Activated CD4-positive, alpha-beta T cell treated with anti-CD3 and anti-CD28 coated beads for 4 hours (primary cell): Measurements from ENCODE around the gene TFCP2L1.
"Not testable (repeated sequence)": the region's sequence is repeated elsewhere in the genome, so short reads cannot be mapped to it uniquely, and the experiment has no call there.

ENCODE experiments used
- DNase-seq, 2 donors: peaks; one replicate each; pipeline ENCODE4 v3.0.0-alpha.2; 2020

Gene TFCP2L1

DNA sequence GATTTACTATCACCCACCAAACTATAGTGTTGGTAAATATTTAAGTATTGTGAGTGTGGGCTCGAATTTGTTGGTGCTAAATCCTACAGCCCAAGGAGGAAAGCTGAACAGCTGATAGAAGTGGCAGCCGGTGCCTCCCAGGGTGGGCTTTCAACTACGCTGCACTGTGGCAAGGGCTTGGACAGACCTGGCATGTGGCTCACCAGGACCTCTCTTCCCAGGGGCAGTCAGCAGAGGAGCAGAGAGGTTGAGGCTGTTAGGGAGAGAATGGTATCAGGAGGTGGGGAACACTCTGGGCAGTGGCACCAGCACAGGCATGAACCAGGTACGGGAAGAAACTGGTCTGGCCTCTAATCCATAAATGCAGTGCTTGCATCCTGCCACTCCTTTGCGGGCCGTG, 44.6 kb downstream of the TFCP2L1 start:
- DNase-seq = no peak

DNA sequence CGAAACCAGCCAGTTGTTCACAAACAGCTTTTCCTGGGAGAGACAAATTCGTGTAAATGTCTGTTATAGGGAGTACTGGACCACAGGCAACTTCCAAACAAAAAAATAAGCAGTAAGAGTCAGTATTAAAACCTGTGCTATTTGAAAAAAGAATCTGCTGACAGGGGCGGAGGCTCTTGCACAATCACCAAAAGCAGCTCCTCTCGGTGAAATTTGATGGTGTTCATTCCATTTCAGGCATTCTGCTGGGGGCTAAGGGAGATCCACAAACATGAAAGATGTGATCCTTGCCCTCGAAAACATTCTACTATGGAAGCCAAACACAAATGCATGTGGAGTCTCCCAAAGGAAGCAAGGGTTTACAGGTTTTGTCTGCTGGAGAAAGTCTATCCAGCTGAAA, 45.0 kb downstream of the TFCP2L1 start:
- no peak for DNase-seq

DNA sequence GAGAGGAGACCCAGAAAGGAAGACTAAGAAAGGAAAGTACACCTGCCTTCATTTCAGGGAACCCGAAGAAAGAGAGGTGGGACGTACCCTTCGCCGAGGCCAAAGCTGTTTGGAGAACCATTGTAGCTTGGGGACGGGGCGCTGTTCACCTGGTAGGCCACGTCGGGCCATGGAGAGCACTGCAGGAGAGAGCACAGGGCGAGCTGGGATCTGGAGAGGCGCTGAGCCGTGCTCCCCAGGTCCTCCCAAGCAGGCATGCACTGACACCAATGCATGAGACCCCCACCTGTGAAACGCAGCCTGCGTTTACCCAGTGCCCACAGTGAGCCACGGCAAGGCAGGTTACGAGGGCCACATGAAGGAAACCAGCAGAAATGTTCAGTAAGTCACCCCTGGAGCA, 45.5 kb downstream of the TFCP2L1 start:
- no peak for DNase-seq

DNA sequence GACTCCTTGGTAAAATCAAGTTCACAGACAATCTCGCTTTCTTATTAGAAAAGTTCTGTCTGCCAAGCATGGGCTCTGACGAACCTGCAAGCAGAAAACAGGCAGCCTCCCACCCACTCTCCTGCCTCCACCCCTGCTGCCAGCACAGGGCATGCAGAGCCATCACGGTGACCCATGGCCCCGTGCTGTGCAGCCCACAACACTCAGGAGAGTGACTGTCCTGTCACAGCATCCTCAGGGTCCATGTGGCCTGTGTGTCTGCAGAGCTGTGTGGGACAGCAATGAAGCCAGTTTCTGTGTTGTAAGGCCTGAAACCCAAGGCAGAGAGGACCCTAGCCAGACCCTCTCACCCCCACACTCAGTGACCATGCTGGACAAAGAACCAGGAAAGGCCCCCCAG, 46.2 kb downstream of the TFCP2L1 start:
- no peak for DNase-seq

DNA sequence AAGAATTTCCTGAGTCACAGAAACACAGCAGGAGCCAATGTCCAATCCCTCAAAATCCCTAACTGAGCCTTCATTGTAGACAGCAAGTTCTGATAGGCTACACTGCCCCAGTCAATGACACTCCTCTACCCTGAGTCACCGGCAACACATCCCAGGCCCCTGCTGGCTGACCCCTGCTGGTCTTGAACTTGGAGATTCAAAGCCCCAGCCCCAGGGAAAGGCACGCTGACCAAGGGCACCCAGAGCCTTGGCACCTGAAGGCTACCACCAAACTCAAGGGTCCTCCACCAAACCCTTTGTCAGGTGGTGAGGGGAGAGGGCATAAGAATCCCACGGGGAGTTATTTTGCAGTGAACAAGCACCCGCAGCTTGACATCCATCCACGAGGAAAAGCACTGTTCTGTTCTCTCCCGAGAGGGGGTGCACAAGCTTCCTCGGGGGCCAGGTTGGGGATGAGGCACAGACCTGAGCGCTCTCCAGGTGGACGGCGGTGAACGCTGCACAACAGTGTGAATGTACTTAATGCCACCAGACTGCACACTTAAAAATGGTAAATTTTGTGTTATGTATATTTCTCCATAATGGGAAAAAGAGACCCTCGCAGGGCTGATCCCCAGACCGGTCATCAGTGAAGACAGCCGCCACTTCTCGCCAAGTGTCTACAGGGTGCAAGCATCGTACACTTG, 46.9 kb downstream of the TFCP2L1 start:
- no peak for DNase-seq

DNA sequence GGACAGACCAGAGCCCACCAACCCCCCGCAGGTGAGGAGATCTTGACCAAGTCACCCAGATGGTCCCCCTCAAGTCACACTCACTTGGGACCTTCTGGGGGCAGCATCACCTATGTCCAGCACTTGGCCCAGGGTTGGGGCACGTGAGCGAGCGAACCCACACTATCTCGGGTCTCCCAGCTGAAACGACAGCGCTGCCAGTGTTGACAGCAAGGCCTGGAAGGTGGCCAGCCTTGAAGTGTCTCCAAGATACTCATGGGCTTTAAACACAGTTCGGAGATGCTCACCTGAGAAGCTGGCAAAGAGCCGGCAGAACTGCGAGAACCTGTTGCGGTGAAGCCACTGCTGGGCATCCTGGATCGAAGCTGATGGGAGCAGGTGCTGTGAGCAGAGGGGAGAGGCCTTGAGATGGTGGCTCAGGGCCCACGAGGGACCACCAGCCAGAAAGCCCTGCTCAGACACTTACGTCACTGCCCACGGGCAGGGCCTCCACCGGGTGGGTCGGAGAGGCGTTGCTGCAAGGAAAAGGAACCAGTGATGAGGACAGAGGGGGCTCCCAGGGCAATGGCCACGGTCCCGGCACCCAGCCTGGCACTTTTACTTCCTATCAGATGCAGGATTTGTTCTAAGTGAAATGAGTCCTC, 47.5 kb downstream of the TFCP2L1 start:
- no peak for DNase-seq

DNA sequence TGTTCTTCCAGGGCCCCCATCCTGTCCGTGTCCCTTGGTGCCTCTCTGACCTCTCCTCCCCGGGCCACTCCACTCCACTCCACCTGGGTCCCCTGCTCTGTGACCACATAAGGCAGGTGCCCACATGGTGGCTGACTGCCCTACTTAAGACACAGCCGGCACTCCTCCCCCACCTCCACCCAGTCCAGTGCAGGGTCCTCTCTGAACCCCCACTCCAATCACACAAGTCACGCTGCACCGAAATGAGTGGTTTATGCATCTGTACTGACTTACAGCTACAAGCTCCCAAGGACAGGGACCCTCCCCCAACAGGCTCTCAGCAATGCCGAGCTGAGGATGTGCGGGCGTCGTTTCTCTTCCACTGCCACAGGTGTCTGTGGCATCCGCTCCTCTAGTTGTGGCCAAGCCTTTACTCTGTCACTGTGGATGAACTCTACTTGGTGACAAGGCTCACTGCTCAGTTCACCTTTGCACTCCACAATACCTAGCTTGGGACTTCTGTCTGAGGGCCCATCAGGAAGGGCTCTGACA, 48.3 kb downstream of the TFCP2L1 start:
- no peak for DNase-seq

DNA sequence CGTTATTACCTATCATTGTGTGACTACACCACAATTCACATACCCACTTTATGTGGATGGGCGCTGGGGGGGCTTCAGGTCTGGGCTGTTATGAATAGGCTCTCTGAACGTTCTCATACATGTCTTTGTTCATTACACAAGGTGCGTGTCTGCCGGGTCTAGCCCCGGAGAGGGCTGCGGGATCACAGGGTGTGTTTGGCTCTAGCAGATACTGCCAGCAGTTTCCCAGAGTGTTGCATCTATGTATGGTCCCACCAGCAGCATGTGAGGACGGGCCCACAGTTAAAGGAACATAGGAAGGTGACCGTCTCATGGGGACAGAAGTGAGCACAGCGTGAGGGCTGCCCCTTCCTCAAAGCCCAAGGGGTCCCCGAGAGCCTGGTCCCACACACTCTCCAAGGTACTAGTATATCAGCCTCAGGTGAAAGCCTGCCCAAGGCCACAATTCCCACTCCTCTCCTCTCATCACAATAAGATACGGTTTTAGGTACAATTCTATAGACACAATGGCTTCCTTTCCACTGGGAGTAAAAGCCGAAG, 48.8 kb downstream of the TFCP2L1 start:
- no peak for DNase-seq

DNA sequence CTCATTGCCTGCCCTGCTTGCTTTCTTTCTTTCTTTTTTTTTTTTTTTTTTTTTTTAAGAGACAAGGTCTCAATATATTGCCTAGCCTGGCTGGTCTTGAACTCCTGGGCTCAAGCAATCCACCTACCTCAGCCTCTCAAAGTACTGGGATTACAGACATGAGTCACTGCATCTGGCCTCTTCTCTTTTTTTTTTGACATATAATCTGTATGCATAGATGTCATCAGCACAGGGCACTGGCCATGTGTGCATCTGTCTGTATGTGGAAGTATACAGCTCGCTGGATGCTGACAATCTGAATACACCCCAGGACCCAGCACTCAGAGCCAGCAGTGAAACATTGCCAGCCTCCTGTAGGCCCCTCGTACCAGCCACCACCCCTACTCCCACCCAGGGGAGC, 49.5 kb downstream of the TFCP2L1 start:
- no peak for DNase-seq

DNA sequence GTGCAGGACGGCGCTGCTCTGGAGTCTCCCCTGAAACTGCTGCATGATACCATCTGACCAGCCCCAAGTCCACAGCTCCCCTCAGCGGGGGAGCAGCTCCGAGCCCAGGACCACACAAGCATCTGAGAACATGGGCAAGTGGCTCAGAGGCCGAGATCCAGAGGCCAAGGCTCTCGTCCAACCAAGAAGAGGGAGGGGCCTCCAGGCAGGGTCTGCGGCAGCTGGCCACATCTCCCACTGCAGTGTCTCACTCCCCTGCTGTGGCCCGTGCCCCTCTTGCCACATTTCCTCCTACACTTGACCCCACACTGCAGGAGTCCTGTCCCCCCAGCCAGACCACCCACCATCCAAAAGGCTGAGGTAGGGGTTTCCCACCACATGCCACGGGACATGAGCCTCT, 50.2 kb downstream of the TFCP2L1 start:
- no peak for DNase-seq

DNA sequence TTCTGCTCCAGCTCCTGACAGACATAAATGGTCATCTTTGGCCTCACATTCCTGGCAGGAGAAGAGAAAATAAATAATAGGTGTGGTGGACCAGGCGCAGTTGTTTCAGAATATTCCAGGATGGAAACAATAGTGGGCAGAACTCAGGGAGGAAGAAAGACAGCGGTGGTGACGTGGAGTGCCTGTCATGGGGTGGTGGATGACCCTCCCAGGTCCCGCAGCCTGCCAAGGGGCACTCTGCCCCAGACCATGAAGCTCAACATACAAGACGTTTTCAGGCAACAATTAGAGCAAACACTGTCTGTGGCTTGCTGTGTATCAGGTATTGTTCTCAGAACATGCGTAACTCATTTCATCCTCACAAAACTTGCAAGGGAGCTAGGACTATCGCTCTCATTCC, 50.9 kb downstream of the TFCP2L1 start:
- no peak for DNase-seq

DNA sequence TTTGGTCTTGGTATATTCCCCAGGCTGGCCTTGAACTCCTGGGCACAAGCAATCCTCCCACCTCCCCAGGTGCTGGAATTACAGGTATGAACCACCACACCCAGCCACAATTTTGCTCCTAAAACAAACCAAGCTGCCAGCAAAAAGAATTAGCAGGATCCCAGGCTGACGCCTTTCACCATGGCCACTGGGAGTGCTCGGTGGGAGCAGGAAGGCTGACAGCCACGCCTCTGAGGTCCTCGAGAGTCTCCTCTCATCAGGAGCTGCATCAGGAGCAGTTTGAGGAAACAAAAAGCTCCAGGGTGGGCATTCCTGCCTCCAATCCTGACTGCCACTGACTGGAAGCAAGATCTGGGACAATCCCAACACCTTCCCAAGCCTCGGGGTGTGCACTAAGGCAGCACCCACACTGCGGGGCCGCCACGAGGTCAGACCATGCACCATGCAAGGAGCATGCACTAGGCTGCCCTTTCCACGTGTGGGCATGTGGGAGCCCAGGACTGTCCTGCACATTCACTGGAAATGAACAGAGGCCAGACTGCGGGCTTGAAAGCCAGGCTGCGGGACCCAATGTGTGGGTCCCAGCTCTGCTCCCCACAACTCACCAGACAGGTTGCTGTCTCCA, 51.4 kb downstream of the TFCP2L1 start:
- no peak for DNase-seq

DNA sequence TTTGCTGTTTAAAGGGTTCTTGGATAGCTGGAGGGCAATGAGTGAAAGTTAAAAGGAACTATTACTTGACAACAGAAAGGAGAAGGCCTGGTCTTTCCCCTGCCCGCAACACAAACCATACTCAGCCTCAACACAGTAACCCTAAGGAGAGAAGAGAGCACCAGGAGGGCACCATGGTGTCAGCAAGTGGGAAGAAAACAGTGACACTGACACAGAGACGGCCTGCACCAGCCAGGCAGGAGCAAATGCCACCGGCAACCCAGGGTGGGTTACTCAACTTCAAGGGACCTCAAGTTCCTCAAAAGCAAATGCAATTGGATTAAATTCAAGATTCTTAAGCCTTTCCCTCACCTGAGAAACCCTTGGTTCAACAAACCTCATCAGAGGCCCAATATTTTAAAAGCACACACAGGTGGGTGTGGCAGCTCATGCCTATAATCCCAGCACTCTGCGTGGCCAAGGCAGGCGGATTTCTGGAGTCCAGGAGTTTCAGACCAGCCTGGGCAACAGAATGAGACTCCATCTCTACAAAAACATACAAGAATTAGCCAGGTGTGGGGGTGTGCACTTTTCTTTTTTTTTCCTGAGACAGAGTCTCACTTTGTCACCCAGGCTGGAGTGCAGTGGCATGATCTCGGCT, 52.3 kb downstream of the TFCP2L1 start:
- no peak for DNase-seq

DNA sequence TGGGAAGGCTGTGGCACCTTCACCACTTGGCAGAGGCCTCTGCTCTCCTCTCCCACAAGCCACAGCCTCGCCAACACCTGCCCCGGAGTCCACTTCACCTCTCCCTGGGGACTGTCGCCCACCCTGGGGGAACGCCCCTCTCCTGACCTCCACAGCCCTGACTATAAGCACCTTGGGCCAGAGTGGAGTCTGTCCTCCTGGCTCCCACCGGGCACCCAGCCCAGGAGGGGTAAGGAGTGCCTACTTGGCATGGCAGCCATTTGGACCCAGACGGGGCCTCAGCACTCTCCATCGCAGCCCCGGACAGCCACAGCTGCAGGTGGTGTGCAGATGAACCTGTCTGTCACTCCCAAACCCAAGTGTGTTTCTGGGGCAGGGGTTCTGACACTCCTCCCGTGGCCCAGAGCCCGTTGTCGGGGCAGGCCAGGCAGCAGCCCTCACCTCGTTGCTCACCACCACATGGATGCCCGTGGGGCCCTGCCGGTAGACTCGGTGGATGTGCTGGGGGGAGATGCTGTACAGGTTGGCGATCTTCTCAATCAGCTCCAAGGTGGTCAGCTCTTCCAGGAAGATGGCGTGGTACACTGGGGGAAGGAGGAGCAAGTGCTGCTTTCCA, 53.5 kb downstream of the TFCP2L1 start:
- no peak for DNase-seq

DNA sequence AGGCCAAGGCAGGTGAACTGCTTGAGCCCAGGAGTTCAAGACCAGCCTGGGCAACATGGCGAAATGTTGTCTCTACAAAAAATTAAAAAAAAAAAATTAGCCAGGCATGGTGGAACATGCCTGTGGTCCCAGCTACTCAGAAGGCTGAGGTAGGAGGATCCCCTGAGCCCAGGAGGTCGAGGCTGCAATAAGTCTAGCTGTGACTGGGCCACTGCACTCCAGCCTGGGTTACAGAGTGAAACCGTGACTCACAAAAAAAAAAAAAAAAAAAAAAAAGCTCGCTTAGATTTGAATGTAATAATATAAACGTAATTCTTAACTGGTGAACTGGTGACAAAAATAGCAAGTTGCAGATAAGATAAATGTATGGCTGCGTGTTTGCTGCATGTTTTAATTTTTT, 56.5 kb downstream of the TFCP2L1 start:
- DNase-seq = no peak

DNA sequence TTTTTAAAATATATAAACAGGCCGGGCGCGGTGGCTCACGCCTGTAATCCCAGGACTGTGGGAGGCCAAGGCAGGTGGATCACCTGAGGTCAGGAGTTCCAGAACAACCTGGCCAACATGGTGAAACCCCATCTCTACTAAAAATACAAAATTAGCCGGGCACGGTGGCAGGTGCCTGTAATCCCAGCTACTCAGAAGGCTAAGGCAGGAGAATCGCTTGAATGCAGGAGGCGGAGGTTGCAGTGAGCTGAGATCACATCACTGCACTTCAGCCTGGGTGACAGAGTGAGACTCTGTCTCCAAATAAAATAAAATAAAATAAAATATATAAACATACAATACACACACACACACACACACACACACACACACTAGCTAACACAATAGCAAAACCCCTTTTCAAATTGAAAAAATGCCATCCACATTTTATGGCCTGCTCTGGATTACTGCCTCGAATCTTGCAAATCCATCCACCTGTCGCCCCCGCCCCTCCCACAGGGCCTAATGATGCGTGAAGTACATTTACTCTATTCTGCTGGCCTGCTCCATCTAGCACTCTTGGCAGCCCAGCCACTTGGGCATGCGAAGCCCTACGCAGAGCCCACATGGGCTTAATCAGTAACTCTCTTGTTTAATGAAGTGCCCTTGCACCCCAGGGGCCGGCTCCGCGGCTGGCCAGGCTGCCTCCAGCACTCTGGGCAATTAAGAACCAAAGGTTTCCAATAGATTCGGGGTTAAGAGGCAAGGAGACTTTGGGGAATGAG, 57.4 kb downstream of the TFCP2L1 start:
- not testable (repeated sequence) for DNase-seq

DNA sequence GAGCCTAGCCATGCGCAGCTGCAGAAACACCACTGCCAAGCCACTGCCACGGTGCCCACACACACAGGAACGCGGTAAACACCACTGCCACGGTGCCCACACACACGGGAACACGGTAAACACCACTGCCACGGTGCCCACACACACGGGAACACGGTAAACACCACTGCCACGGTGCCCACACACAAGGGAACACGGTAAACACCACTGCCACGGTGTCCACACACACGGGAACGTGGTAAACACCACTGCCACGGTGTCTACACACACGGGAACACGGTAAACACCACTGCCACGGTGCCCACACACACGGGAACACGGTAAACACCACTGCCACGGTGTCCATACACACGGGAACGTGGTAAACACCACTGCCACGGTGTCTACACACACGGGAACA, 59.3 kb downstream of the TFCP2L1 start:
- not testable (repeated sequence) for DNase-seq

DNA sequence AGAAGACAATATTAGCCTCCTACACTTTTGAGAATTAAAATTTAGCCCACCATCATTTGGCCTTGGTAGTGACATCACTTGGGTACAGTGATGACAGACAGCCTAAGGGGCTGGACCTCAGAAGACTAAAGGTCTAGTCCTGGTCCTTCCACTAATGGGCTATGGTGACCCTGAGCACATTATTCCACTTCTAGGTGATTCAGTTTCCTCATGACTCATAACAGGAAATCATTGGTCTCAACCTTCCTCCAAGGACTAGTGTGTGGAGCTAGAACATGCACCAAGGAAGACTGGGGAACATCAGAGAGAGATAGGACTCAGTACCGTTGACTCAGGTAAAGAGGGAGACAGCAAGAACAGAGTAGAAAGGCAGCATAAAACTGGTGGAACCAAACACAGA, 64.0 kb downstream of the TFCP2L1 start:
- DNase-seq = no peak

DNA sequence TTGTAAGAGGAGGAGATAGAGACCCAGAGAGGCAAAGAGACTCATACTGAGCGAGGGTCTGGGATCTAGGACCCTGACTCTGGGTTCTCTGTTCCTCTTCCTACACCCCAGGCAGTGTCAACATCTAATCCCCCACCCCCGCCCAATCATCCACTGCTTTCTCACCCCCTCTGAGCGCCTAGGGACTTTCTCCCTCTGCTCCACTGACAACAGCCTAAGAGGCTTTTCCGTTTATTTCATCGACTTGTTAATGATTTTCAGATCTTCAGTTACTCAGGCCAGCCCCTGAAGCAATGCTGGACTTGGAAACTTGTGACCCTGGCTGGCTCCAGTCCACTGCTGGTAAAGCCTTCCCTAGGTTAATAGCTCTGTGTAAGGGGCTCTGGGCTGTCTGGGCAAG, 65.1 kb downstream of the TFCP2L1 start:
- no peak for DNase-seq

DNA sequence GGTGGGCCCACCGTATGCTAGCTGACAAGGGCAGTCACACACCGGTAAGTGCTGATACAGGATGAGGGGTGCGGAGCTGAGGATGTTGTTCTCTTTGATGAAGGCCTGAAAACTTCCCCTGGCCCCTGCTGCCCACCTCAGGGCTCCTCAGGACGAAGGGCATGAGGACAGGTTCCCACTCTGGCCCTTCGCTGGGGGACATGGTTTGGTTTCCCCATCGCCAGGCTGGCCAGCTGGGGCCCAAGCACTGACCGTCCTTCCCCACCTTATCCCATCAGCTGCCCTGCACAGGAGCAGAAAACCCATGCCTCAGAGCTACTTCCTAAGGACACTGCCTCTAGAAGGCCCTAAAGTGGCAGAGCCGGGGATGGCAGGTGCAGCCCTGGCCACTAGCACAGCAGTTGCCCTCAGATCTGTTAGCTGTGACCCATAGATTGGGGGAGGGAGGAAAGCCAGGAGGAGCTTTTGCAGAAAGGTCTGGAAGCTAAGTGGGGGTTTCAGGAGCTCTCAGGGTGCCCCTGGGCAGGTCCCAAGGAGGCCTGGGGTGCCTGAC, 66.5 kb downstream of the TFCP2L1 start:
- no peak for DNase-seq

DNA sequence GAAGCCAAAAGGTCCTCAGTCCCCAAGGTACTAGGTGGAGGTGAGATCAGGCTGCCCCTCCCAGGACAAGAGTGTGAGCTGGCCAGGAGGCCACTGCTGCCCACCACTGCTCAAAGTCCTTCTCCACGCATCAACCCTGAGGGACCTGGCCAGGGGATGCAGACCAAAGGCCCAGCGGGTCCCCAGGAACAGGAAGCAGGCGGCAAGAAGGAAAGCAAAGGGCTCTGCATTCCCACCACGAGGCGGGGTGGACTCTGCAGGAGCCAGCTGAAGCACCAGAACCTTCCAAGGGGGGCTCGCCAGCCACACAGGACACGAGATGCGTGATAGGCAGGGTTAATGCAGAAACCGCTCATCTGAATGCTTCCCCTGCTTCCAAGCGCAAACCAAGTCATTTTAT, 67.4 kb downstream of the TFCP2L1 start:
- no peak for DNase-seq

DNA sequence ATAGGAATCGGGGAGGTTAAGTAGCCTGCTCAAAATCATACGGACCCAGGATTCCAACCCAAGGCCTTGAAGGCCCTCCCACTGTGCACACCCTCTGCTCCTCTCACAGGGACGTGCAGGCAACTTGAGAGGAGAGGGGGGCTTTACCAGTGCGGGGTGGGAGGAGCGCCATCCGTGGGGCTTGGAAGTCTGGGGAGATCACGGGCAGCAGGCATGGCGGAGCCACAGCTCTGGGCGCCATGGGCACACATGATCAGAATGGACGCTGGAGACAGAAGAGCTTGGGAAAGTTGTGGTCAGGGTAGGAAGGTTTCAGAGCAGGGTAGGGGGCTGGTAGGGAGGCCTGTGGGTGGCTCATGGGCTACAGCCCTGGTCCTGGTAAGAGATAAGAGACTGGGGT, 70.7 kb downstream of the TFCP2L1 start:
- DNase-seq = no peak
